K562 (cell line): ENCODE results near the gene MAP1LC3A. TPM values are rescaled to one million over a fixed set of nuclear protein-coding genes. Genes with fewer than 3 reads are reported as not detected.

Experiments
- ATAC-seq: fragments of 200-7000 bp; cut with Tn5 transposase; 3 replicates; pipeline ENCODE4 v1.9.1; 2020; ENCODE audit warnings: moderate library complexity
- BruUV-seq: library from RNA; stranded (reverse); fragments of 400-500 nt; replicated peaks from 2 replicates; lab custom pipeline; 2021; lab: Mats Ljungman, UMichigan
- CTCF ChIA-PET: fragments of 300-600 bp; formaldehyde crosslinking; extraction: SDS; loops from one replicate; lab custom pipeline; 2021; ENCODE audit warnings: low intra/inter-chr PET ratio; lab: Yijun Ruan, JAX
- POLR2A ChIA-PET: fragments of 300-600, 350-650 bp; sonication (Branson Sonifier 250); formaldehyde crosslinking; extraction: SDS; loops from one replicate; lab custom pipeline; 2021; ENCODE audit warnings: antibody characterized with exemption, inconsistent platforms; lab: Yijun Ruan, JAX
- DNase-seq, 4 experiments: peaks; one replicate each; pipeline versions ENCODE4 v3.0.0 to v3.0.0-alpha.2; 2011 to 2018; ENCODE audit warnings: low spot score in 3 of 4, mixed read lengths in 3 of 4; ENCODE audit errors: extremely low read depth in 1 of 4
- FAIRE-seq: peaks from 2 replicates; lab custom pipeline; 2011; peaks lifted over from hg19 to GRCh38; lab: Jason Lieb, UNC
- H2AFZ ChIP-seq: 2 replicates; pipeline ENCODE4 v1.6.0; 2011; ENCODE audit warnings: low read depth, low read length, control low read depth, inconsistent platforms
- H3K27ac ChIP-seq: fragments of 200-600 bp; 3 replicates; pipeline ENCODE4 v1.8.0; 2011; ENCODE audit warnings: low read depth, mild to moderate bottlenecking, control low read depth, inconsistent platforms, low read length, moderate library complexity, mixed read lengths; ENCODE audit errors: extremely low read depth
- H3K27me3 ChIP-seq, 2 experiments: fragments of 300-600 bp in 1 of 2; 2 replicates in 1 of 2; 3 replicates in 1 of 2; pipeline versions ENCODE4 v1.6.0 to v1.8.0; 2011; ENCODE audit warnings: inconsistent platforms in 2 of 2, low read length in 2 of 2, mild to moderate bottlenecking in 1 of 2, mixed read lengths in 1 of 2, moderate library complexity in 1 of 2; ENCODE audit not compliant: control insufficient read depth in 2 of 2, insufficient read depth in 2 of 2
- H3K36me3 ChIP-seq: fragments of 300-600 bp; 3 replicates; pipeline ENCODE4 v1.8.0; 2011; ENCODE audit warnings: mild to moderate bottlenecking, low read length, inconsistent platforms; ENCODE audit not compliant: control insufficient read depth, insufficient read depth
- H3K4me1 ChIP-seq, 2 experiments: fragments of 200-600 bp in 1 of 2; replicated peaks in 1 of 2; 2 replicates in 1 of 2; 3 replicates in 1 of 2; pipeline versions ENCODE4 v1.5.1 to v1.8.0; 2011; ENCODE audit warnings: inconsistent platforms in 2 of 2, low read length in 2 of 2, mild to moderate bottlenecking in 1 of 2, mixed read lengths in 1 of 2, moderate library complexity in 1 of 2; ENCODE audit not compliant: control insufficient read depth in 2 of 2, insufficient read depth in 2 of 2
- H3K4me2 ChIP-seq: 2 replicates; pipeline ENCODE4 v1.6.1; 2011; ENCODE audit warnings: low read length, control low read depth, inconsistent platforms, mixed read lengths; ENCODE audit not compliant: insufficient read depth
- H3K4me3 ChIP-seq: fragments of 200-600 bp; sonication (generic), shearing (Covaris generic); 2 replicates; pipeline ENCODE4 v1.5.1; 2016; ENCODE audit warnings: control low read depth, inconsistent platforms
- H3K79me2 ChIP-seq: fragments of 200-600 bp; 3 replicates; pipeline ENCODE4 v1.8.0; 2011; ENCODE audit warnings: low read length, inconsistent platforms; ENCODE audit not compliant: control insufficient read depth, insufficient read depth
- H3K9ac ChIP-seq, 2 experiments: 2 replicates each; pipeline versions ENCODE4 v1.6.0 to v1.6.1; 2011; ENCODE audit warnings: low read depth in 2 of 2, low read length in 2 of 2, control low read depth in 1 of 2, inconsistent platforms in 1 of 2, mild to moderate bottlenecking in 1 of 2, mixed read lengths in 1 of 2; ENCODE audit not compliant: insufficient read depth in 1 of 2
- H3K9me1 ChIP-seq: one replicate; pipeline ENCODE4 v1.6.0; 2011; ENCODE audit warnings: inconsistent platforms, mild to moderate bottlenecking, low read length, moderate library complexity; ENCODE audit not compliant: control insufficient read depth, insufficient read depth
- H3K9me3 ChIP-seq: replicated peaks from 2 replicates; pipeline ENCODE4 v1.5.1; 2011; ENCODE audit warnings: low read depth, low read length, inconsistent platforms; ENCODE audit not compliant: control insufficient read depth, insufficient read depth
- H4K20me1 ChIP-seq: replicated peaks from 2 replicates; pipeline ENCODE4 v1.6.1; 2011; ENCODE audit warnings: low read length, inconsistent platforms, mixed read lengths; ENCODE audit not compliant: control insufficient read depth, insufficient read depth
- ATF4 ChIP-seq: fragments of 450-650 bp; formaldehyde crosslinking; IDR thresholded peaks from 2 replicates; pipeline ENCODE4 v1.4.0; 2022; ENCODE audit warnings: mild to moderate bottlenecking, moderate library complexity
- DNMT1 ChIP-seq: fragments of 450-650 bp; IDR thresholded peaks from 2 replicates; pipeline ENCODE4 v1.6.1; 2016; ENCODE audit warnings: antibody characterized with exemption, mild to moderate bottlenecking
- FOXA1 ChIP-seq: fragments of 450-650 bp; IDR thresholded peaks from 2 replicates; pipeline ENCODE4 v1.6.1; 2016; ENCODE audit warnings: mild to moderate bottlenecking, borderline replicate concordance
- FUS ChIP-seq: fragments of 200-400 bp; formaldehyde crosslinking; optimal IDR thresholded peaks from 2 replicates; pipeline ENCODE3; 2017; ENCODE audit warnings: low read depth, low read length
- HDGF ChIP-seq: fragments of 450-650 bp; IDR thresholded peaks from 2 replicates; pipeline ENCODE4 v1.6.1; 2016
- HMG20A ChIP-seq: fragments of 450-650 bp; formaldehyde crosslinking; conservative IDR thresholded peaks from 2 replicates; pipeline ENCODE4 v1.4.0; 2020; ENCODE audit warnings: mild to moderate bottlenecking, mixed read lengths
- IRF9 ChIP-seq: fragments of 450-650 bp; IDR thresholded peaks from 2 replicates; pipeline ENCODE4 v1.6.1; 2016; ENCODE audit warnings: missing biosample characterization, missing genetic modification characterization
- MYNN ChIP-seq, 2 experiments: sonication (generic); formaldehyde crosslinking in 1 of 2; IDR thresholded peaks; 2 replicates each; pipeline versions ENCODE4 v1.5.0 to v1.6.1; 2016 to 2020; ENCODE audit warnings: antibody characterized with exemption in 1 of 2, missing genetic modification reagents in 1 of 2
- POLR2AphosphoS5 ChIP-seq: IDR thresholded peaks from 2 replicates; pipeline ENCODE4 v1.6.1; 2011; ENCODE audit warnings: mild to moderate bottlenecking, low read depth, low read length, moderate library complexity; ENCODE audit not compliant: control insufficient read depth, insufficient read depth
- POLR2G ChIP-seq: fragments of 200-400 bp; formaldehyde crosslinking; IDR thresholded peaks from 2 replicates; pipeline ENCODE4 v1.6.1; 2017; ENCODE audit warnings: low read depth, mild to moderate bottlenecking, antibody characterized with exemption, low read length, moderate library complexity
- SRSF1 ChIP-seq: fragments of 200-400 bp; formaldehyde crosslinking; IDR thresholded peaks from 2 replicates; pipeline ENCODE4 v1.6.1; 2017; ENCODE audit warnings: mild to moderate bottlenecking, low read depth, low read length, moderate library complexity
- TARDBP ChIP-seq: fragments of 450-650 bp; IDR thresholded peaks from 2 replicates; pipeline ENCODE4 v1.6.1; 2016
- ZBTB7A ChIP-seq: IDR thresholded peaks from 2 replicates; pipeline ENCODE4 v1.6.1; 2011; ENCODE audit warnings: low read depth, mild to moderate bottlenecking, low read length, moderate library complexity, borderline replicate concordance; ENCODE audit not compliant: control insufficient read depth
- ZBTB9 ChIP-seq: fragments of 450-650 bp; formaldehyde crosslinking; IDR thresholded peaks from 2 replicates; pipeline ENCODE4 v1.4.0; 2020; ENCODE audit warnings: mild to moderate bottlenecking, moderate library complexity
- ZKSCAN1 ChIP-seq: fragments of 150-350 bp; IDR thresholded peaks from 2 replicates; pipeline ENCODE4 v1.6.1; 2016; ENCODE audit warnings: low read depth, low read length
- ZNF655 ChIP-seq: fragments of 250-450 bp; sonication (Bioruptor Pico); IDR thresholded peaks from 2 replicates; pipeline ENCODE4 v1.5.0; 2021
- WGBS: fragments of 100-300 bp; shearing (Covaris generic); methylation state at CpG from one replicate; pipeline ENCODE4 v1.1.6; 2016; ENCODE audit warnings: low coverage, mixed read lengths; ENCODE audit not compliant: insufficient coverage; ENCODE audit errors: missing lambda C conversion rate; 5-methylcytosine and 5-hydroxymethylcytosine counted together
- in situ Hi-C: fragments of 300-500 bp; cut with MboI; formaldehyde crosslinking; loops from 4 replicates; pipeline ENCODE4 v1.15.0; 2018; ENCODE audit warnings: inconsistent platforms, mixed read lengths
- intact Hi-C: fragments of 100-400 bp; cut with micrococcal nuclease; formaldehyde crosslinking; loops from 2 replicates; pipeline ENCODE4 v1.14.2; 2022
- polyA plus RNA-seq, 8 experiments: library from polyadenylated mRNA; depleted of rRNA in 4 of 8; stranded (reverse) in 5 of 8; unstranded in 3 of 8; fragments of >200 nt; fragmentation: Nextera tagmentation in 2 of 8; fragmentation: Illumina TruSeq in 1 of 8; extraction: Ambion mirVana in 2 of 8; extraction: Trizol in 1 of 8; gene quantifications; 2 replicates each; pipeline versions ENCODE4 v1.2.1 to v1.2.3, GENCODE V29; 2011 to 2014; ENCODE audit warnings: inconsistent platforms in 1 of 8, missing spikeins in 1 of 8
- total RNA-seq, 7 experiments: library from RNA; depleted of rRNA in 6 of 7; stranded (reverse); fragments of >200 nt in 6 of 7; fragmentation: Illumina TruSeq in 2 of 7; extraction: Trizol in 2 of 7; gene quantifications; 2 replicates each; pipeline versions ENCODE4 v1.2.1 to v1.2.3, GENCODE V29; 2011 to 2021; ENCODE audit warnings: low replicate concordance in 1 of 7

Gene MAP1LC3A
- total and polyA plus RNA-seq, 9 of the 15 experiments (the other 6 are each of a cell fraction or from before 2014, with no cell fraction given): 0.27 to 0.38 TPM; not detected in 7

- peaks cover 77% of the 10 kb centered on the region for H3K36me3 ChIP-seq
- peaks cover 4% of the 10 kb centered on the region; the same call in 1 of the 3 replicates for H3K79me2 ChIP-seq
- DNase-seq (no peak), ATAC-seq (no peak), FAIRE-seq (no peak)
- intact Hi-C loops (no loop called here), in situ Hi-C loops (loop anchor here (10.0 kb wide), 1 partner anchor 173 kb away; the partner anchor contains the start of gene TP53INP2)
- no peaks in the 10 kb centered on the region for H3K9me1 ChIP-seq
- H3K9me3 ChIP-seq: no peaks in the 10 kb centered on the region; the same call in 1 of the 2 replicates
- no peaks in the 10 kb centered on the region for H3K27me3 ChIP-seq
- no peak overlapping the region for H3K27ac ChIP-seq
- H3K4me2 ChIP-seq: no peak overlapping the region
- peaks cover 3% of the 10 kb centered on the region; the same call in 1 of the 2 replicates for H4K20me1 ChIP-seq
- CTCF ChIA-PET: no interaction called here
- H3K4me3 ChIP-seq: no peak overlapping the region
- WGBS: 88% methylated on average over 7 of the region's 8 CpGs
- no peak overlapping the region for H2AFZ ChIP-seq
- no peak overlapping the region for H3K9ac ChIP-seq
- POLR2A ChIA-PET: interaction anchor here (0.7 to 0.9 kb wide), 5 partner anchors 11 to 333 kb away, joined by 3 to 5 read pairs (median 3); partner anchors contain the start of gene AHCY
- no peaks in the 10 kb centered on the region for H3K4me1 ChIP-seq
- BruUV-seq: no TSS peak
- no peak for TF ChIP-seq IRF9
- no peak for TF ChIP-seq ZNF655 (CRISPR knock-in tag)
- no peak for TF ChIP-seq HDGF
- no peak for TF ChIP-seq FOXA1
- no peak for TF ChIP-seq ATF4
- no peak for TF ChIP-seq POLR2AphosphoS5
- TF ChIP-seq DNMT1: no peak
- no peak for TF ChIP-seq POLR2G
- TF ChIP-seq ZBTB9 (CRISPR knock-in tag): no peak
- TF ChIP-seq HMG20A: no peak
- TF ChIP-seq ZKSCAN1: no peak
- no peak for TF ChIP-seq ZBTB7A
- TF ChIP-seq SRSF1: no peak
- TF ChIP-seq FUS: no peak
- no peak for TF ChIP-seq TARDBP
- no peak for TF ChIP-seq MYNN (IDR thresholded peaks at IDR 0.05)
- no peak for TF ChIP-seq MYNN (CRISPR knock-in tag; IDR thresholded peaks at IDR 0.05)
Observed at GRCh38 chr20:34531608-34532265, 26.8 kb upstream of the MAP1LC3A start.
